ENCODE data around the gene HK3. TPM values are rescaled to one million over a fixed set of nuclear protein-coding genes. Genes with fewer than 3 reads are reported as not detected.
A peak's percentile ranks its signal among the peaks of the same experiment; 100 is the strongest.

The HK3 gene, protein sequence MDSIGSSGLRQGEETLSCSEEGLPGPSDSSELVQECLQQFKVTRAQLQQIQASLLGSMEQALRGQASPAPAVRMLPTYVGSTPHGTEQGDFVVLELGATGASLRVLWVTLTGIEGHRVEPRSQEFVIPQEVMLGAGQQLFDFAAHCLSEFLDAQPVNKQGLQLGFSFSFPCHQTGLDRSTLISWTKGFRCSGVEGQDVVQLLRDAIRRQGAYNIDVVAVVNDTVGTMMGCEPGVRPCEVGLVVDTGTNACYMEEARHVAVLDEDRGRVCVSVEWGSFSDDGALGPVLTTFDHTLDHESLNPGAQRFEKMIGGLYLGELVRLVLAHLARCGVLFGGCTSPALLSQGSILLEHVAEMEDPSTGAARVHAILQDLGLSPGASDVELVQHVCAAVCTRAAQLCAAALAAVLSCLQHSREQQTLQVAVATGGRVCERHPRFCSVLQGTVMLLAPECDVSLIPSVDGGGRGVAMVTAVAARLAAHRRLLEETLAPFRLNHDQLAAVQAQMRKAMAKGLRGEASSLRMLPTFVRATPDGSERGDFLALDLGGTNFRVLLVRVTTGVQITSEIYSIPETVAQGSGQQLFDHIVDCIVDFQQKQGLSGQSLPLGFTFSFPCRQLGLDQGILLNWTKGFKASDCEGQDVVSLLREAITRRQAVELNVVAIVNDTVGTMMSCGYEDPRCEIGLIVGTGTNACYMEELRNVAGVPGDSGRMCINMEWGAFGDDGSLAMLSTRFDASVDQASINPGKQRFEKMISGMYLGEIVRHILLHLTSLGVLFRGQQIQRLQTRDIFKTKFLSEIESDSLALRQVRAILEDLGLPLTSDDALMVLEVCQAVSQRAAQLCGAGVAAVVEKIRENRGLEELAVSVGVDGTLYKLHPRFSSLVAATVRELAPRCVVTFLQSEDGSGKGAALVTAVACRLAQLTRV
- 3.5 TPM for total RNA-seq

DNA sequence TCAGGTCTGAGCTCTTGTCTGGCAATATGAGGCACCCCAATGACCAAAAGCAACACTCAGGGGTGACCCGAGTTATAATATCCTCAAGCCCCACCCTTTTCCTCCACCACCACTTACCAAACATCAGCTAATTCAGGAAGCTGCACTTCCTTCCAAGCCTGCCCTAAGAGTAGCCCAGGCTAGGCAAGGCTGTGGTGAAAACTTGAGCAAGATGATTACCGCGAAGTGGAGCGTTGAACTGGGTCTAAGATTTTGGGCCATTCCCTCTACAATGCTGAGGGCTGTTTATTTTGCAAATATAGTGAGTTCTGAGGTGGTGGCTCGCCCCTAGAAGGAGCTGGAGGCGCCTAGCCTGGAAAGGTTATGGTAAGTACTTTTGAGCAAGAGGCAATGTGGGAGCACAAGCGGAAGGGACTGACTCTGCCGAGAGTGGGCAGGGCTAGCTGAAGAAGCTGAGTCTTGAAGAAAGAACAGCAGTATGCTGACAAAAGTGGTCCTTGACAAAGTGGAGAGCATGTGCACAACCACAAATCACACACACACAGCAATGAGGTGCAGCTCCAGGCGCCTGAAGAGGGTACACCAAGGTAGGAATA, at the start of gene HK3:
TSS of gene HK3 (minus strand) at position 51 of the 596 bp plus-strand sequence. CDS start 3,187 bp downstream, outside the sequence.
- DNase-seq (ENCODE audit: low read depth in 2 of 3, low spot score in 2 of 3), result peak in 2 of 3 donors; percentile 12 to 54

DNA sequence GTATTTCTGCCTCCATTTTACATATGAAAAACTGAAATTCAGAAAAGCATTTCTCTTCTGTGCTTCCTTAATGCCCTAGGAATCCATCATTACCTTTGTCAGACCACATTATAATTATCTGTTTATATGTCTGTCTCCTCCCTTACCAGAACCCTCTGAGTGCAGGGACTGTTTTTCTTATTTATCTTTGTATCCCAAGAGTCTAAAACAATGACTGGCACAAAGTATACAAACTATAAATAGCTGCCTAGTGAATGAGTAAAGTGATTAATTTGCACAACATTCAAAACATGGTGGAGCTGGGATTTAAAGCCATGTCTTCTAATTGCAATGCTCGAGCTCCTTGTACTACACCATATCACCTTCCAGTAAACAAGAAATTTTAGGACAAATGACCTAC, 49.3 kb upstream of the HK3 start:
- DNase-seq (ENCODE audit: low read depth in 2 of 3, low spot score in 2 of 3), result no peak

DNA sequence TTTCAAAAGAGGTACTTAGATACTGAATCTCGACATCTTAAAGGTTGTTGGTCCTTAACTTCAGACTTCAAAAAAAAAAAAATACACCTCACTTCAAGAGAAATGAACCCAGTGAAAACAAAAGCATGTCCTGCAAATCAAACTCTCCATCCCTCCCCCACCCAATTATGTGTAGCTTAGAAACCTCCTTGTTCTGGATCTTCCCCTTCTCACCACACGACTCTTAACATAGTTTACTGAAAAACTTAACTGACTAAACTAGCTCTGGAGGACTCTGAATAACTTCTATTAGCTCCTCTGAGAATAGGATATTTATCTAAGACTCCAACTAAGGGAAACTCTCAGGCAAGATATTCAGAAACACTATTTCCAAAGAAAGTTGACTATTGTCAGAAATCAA, 48.7 kb upstream of the HK3 start:
- no peak for DNase-seq (ENCODE audit: low read depth in 2 of 3, low spot score in 2 of 3)

DNA sequence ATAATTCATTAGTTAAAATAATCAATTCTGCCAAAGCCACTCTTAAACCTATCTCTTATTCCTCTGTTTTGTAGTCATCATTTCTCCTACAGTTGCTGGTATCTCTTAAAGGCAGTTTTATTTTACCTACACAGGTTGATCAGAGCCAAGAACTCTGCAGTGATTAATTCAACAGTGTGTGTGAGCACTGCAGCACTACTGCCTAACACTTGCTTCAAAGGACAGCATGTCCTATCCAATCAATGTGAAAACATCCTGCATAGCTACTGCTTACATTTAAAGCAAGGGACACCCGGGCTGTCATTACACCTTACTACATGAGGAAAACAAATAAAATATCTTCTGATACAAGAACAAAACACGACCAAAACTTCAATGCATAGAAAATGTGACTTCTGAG, 45.1 kb upstream of the HK3 start:
- DNase-seq (ENCODE audit: low read depth in 2 of 3, low spot score in 2 of 3), result no peak

DNA sequence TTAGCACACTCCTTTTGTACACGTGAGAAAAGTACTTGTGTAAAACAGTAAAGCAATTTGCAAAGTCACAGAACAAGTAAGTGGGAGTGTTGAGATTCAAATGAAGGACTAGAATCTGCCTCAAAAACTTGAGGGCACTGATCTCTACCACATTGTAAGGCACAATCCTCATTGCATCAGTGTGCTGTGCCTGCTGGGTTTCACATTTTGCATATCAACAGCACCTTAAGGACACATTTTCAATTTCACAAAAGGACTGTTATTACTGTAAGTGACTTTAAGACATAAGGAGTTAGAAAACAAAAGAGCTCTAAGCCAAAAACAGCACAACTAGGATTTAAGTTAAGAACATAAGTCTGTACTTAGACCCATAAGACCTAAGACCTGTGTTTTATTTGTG, 44.7 kb upstream of the HK3 start:
- no peak for DNase-seq (ENCODE audit: low read depth in 2 of 3, low spot score in 2 of 3)

DNA sequence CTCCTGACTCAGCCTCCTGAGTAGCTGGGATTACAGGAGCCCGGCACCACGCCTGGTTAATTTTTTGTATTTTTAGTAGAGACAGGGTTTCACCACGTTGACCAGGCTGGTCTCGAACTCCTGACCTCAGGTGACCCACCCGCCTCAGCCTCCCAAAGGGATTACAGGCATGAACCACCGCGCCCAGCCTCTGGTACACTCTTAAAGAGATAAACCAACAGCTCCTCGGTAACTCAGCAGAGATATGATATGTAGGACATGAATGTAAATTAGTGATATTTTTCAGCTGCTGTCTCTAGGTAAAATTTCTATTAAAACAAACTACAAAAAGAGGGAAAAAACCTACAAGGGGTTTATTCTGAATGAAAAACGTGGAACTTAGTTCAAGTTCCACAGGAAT, 42.8 kb upstream of the HK3 start:
- DNase-seq (ENCODE audit: low read depth in 2 of 3, low spot score in 2 of 3), result no peak

DNA sequence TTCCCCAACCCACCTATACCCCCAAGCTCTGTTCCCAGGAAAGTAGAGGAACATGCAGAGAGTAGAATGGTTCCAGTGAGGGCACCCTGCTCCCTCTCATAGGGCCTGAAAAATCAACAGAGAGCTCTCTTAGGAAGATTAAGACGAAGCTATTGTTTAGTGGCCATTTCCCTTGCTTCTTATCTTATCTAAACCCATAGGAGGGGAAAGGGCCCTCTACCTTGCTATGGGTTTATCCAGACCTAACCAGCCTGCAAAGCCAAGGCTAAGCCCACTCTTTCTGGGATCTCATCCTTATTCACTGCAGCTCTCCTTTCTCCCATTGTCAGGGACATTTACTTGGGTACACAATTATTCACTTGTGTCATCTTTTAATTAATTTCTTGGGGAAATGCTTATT, 39.3 kb upstream of the HK3 start:
- no peak for DNase-seq (ENCODE audit: low read depth in 2 of 3, low spot score in 2 of 3)

DNA sequence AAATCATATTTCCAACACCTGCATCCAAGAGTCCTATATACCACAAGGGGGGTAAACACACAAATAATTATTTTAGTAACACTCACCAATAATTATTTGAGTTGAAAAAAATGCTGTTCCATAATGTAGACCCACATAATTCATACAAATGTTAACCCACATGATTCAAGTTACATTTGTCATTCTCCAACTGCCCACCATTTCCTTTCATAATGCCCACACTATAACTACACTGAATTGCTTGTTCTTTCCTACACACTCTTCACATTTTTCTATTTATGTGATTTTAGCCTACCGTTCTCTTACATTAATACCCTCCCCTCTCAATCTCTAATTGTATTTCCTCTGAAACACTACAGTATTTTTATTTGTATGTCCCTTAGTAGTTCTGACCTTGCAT, 35.9 kb upstream of the HK3 start:
- no peak for DNase-seq (ENCODE audit: low read depth in 2 of 3, low spot score in 2 of 3)

DNA sequence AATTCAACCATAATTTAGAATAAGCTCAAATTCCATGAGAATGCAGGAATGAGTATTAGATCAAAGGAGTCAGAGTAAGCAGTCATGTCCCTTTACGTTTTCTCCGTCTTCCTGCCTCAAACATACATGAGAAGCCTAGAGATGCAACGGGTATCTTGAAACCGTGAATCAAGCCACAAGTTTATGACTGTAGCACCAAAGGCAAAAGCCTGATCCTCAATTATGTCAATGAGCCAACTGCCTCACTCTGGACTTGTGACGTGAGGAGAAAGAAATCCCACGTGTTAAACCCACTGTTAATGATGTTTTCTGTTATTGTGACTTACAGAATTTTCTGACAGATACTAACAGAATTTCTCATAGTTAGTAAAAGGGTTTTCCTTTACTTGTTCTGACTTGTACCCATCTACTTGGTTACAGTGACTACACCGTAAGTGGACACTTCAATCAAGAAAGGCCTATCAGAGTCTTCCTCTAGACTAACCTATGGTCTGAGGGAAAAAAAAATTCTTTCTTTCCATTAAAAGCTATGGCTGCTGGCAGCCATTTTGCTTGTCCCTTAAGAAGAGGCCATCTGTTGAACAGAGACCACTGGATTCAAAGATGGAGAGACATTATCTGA, 35.3 kb upstream of the HK3 start:
- DNase-seq (ENCODE audit: low read depth in 2 of 3, low spot score in 2 of 3), result no peak

DNA sequence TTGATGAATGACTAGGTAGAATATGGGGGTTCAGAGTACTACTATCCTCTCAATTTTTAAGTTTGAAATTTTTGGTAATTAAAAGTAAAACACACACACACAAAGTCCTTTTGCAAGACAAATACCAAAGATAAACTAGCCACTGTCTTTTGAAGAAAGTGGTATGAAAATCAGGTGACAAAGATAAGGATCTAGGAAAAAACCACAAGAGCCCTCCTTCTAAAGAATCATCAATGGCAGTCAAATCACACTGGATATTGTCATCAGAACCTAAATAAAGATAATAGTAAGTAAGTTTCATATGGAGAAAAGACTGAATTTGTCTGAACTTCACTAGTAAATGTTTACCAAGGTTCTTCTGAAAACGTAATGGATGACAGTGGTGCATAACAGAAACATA, 30.5 kb upstream of the HK3 start:
- DNase-seq (ENCODE audit: low read depth in 2 of 3, low spot score in 2 of 3), result no peak

DNA sequence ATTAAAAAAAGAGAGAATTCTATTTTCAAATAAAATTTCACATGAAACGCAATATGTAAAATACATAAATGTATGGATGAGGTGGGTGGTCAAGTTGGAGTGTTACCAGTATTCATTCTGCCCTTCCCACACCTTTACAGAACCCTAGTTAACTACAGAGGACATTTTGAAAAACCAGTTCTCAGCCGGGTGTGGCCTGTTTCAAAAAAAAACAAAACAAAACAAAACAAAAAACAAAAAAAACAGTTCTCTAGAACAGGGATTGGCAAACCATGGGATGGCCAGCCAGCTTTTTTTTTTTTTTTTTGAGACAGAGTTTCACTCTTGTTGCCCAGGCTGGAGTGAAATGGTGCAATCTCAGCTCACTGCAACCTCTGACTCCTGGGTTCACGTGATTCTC, 28.4 kb upstream of the HK3 start:
- DNase-seq (ENCODE audit: low read depth in 2 of 3, low spot score in 2 of 3), result no peak

DNA sequence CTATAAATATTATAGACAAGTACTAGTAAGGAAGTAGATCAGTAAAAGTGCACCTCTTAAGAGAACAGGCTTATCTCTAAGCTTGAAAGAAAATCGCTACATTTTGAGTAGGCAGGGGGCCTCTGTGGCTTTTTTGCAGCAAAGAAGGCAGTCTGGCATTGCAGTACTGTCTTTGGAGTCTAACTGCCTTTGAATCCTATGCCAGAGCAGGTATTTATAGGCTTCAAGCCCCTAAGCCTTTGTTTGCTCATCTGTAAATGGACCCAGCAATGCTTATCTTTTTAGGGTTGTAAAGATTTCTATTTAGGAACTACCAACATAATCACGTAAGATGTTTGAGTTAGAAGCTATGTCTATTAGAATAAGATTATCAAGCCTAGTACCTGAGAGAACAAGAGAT, 23.7 kb upstream of the HK3 start:
- no peak for DNase-seq (ENCODE audit: low read depth in 2 of 3, low spot score in 2 of 3)

DNA sequence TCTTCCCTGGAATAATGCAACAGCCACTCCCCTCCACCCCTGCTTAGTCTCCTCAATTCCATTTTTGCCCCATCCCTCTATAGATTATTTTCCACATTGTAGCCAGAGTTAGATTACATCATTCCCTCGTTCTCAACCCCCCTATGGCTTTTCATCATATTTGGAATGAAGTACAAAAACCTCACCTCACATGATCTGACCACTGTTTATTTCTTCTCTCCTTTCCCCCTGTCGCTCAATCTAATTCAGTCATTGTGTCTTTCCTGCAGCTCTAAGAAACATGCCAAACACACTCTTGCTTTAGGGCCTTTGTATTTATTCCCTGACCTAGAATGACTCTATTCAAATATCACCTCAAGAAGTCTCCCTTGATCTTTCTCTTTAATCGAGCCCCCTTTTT, 22.6 kb upstream of the HK3 start:
- DNase-seq (ENCODE audit: low read depth in 2 of 3, low spot score in 2 of 3), result no peak

DNA sequence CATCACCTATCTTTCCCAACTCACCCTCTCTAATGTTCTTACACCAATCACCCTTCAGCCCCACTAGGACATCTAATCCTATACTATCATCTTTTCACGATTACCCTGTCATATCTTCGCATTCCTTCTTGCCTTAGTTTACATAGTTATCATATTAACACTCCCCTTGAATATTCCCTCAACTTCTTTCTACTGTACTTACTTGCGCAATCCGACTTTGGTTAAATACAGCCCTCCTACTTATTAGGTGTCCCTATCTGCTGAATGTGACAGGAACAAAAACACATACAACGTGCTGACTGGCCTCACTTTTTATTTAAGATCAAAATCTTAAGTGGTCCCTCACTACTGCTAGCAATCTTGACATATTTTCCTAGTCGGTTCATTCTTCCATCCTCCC, 19.5 kb upstream of the HK3 start:
- no peak for DNase-seq (ENCODE audit: low read depth in 2 of 3, low spot score in 2 of 3)

DNA sequence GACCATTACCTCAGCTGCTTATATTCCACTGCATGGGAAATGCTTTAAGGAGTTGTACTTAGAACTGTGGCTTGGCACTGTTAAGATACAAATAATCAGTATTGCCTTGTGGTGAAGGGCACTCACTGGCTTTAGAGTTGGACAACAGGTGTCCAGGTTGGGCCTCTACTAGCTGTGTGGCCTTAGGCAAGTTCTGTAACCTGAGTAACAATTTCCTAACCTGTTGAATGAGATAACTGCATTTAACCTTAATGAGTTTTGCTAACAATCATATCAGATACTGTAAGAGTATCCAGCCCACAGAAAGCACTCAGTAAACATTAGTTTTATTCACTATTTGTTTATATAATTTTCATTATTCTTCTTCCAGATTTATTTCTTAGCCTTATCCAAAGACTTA, 17.2 kb upstream of the HK3 start:
- no peak for DNase-seq (ENCODE audit: low read depth in 2 of 3, low spot score in 2 of 3)

DNA sequence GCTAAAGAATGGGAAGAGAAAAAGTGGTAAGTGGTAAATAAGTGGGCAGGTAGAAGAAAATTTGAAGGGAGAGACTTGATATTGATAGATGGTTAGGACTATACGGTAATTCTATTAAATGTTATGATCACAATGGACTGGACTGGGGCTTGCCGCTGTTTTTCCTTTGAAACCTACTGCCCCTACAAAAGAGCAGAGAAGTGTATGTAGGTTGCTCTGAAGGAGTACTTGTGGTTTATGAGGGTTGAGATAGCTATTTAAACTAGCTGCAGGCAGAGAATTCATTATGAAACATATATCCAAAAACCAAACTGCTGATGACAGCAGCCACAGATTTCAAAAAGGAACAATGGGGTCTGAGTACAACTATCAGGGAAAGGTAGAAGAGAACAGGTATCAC, 16.8 kb upstream of the HK3 start:
- DNase-seq (ENCODE audit: low read depth in 2 of 3, low spot score in 2 of 3), result no peak

DNA sequence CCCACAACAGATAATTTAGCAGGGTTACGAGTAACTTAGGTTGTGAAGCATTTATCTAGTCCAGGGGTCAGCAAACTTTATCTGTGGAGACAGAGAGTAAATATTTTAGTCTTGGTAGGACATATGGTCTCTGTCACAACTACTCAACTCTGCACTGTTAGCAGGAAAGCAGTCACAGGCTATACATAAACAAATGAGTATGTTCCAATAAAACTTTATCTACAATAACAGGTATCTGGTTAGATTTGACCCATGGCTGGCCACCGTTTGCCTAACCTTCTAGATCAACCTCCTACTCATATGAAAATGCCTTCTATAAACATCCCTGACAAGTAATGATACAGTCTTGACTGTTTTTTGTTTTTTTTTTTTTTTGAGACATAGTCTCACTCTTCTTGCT, 13.0 kb upstream of the HK3 start:
- no peak for DNase-seq (ENCODE audit: low read depth in 2 of 3, low spot score in 2 of 3)

DNA sequence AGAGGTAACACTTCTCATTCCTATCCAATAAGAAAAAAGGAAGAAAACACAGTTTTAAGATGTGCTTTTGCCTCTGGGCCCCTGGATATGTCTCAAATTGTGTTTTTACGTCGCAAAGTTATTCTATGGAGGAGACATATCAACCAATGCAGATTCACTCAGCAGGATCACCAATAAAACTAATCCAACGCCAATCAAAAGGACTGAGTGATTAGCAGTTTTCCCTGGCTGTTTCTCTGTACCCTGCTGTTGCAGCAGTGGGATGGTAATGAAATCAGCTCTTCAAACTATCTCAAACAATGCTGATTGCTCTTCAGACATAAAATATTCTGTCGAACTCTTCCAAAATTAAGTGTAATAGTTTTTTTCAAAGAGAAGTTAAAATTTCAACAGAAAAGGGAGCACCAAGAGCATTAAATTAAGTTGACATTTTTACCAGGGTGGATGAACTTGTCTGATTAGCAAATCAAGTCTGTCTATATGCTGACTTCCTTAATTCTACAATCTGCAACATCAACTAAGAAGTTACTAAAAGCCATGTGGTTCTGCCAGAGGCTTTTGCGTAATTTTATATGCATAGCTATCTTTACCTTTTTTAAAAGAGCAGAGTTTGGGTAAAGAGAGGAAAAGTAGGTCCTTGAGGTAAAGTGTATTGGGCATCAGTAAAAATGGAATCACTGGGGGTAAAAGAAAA, 9.7 kb upstream of the HK3 start:
- DNase-seq (ENCODE audit: low read depth in 2 of 3, low spot score in 2 of 3), result no peak

DNA sequence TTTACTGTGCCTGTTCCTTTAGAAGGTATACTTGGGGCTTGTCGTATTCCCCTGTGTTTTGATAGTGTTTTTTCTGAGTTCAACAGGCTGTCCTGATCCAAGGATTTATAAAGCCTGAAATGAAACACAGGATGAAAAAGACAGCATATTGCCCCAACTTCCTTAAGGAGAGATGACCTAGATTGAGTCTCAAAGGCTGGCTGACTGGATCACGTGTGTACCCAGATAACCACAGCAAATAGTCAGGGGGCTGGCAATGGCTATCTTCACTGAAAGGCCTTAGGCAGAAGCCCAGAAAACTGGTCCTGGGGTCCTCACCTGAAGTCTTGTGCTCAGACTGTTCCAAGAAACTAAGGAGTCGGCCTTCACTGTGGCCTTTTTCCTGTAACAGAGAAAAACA, 7.7 kb upstream of the HK3 start:
- DNase-seq (ENCODE audit: low read depth in 2 of 3, low spot score in 2 of 3), result no peak

DNA sequence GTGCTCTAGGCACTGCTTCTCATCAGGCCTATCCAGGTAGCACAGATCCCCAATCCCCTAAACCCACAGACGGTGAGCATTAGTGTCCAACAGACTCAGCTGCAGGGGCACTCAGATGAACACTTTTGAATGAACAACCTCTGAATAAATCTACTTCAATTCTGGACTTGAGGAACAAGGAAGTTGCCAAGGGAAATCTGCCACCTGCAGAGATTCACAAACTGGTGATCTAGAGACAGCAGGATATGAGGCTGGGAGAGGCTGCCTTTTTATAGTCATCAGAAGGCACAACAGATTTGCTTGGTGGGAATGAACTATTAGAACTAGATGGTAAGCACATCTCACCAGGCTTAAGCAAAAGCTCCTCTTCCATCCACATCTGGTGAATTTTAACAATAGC, 7.0 kb upstream of the HK3 start:
- DNase-seq (ENCODE audit: low read depth in 2 of 3, low spot score in 2 of 3), result no peak

DNA sequence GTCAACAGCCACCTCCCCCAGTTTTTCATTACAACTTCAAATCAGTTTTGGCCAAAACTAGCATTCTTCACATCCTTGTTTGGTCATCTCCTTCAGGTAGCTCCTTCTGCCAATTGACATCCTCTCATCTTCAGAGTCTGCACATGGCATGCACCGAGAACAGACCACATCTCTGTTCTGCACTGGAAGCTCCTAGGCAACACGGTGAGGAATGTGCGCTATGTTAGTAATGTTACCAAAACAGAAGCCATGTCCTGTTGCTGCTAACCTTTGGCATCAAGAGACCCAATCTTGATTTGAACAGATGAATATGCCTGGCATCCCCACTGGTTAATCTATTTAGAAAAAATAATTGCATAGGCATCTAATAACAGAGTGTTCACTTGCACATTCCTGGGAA, 5.1 kb upstream of the HK3 start:
- DNase-seq (ENCODE audit: low read depth in 2 of 3, low spot score in 2 of 3), result no peak
